Loucy (cell line): Measurements from ENCODE around the gene GAS2L2.

Experiments used
- H2AFZ ChIP-seq: fragments of 200-600 bp; sonication (generic); 2 replicates; pipeline ENCODE4 v1.6.0; 2016; ENCODE audit warnings: antibody characterized with exemption, mild to moderate bottlenecking, low read length, moderate library complexity
- H3F3A ChIP-seq: fragments of 200-600 bp; 2 replicates; pipeline ENCODE4 v1.6.0; 2016; ENCODE audit warnings: antibody characterized with exemption, low read depth, mild to moderate bottlenecking
- H3K27me3 ChIP-seq: fragments of 200-600 bp; sonication (generic); 2 replicates; pipeline ENCODE4 v1.6.1; 2014; ENCODE audit warnings: low read length, mild to moderate bottlenecking; ENCODE audit not compliant: insufficient read depth, poor library complexity, severe bottlenecking
- H3K36me3 ChIP-seq: fragments of 200-600 bp; sonication (generic); 2 replicates; pipeline ENCODE4 v1.6.1; 2016; ENCODE audit warnings: low read length; ENCODE audit not compliant: insufficient read depth
- H3K4me1 ChIP-seq: fragments of 200-600 bp; sonication (generic); 2 replicates; pipeline ENCODE4 v1.5.1; 2014; ENCODE audit warnings: low read length, mild to moderate bottlenecking; ENCODE audit not compliant: insufficient read depth, poor library complexity, severe bottlenecking
- H3K4me2 ChIP-seq: fragments of 200-600 bp; sonication (generic); 2 replicates; pipeline ENCODE4 v1.6.0; 2014; ENCODE audit warnings: antibody characterized with exemption, low read length, low read depth, mild to moderate bottlenecking; ENCODE audit not compliant: poor library complexity, severe bottlenecking
- H3K4me3 ChIP-seq: fragments of 200-600 bp; sonication (generic); 2 replicates; pipeline ENCODE4 v1.5.1; 2014; ENCODE audit warnings: low read length, mild to moderate bottlenecking, mixed read lengths; ENCODE audit not compliant: poor library complexity, severe bottlenecking
- H3K79me2 ChIP-seq: fragments of 200-600 bp; sonication (generic); 2 replicates; pipeline ENCODE4 v1.6.1; 2014; ENCODE audit warnings: low read length; ENCODE audit not compliant: insufficient read depth
- H3K9ac ChIP-seq: fragments of 200-600 bp; sonication (generic); 2 replicates; pipeline ENCODE4 v1.6.0; 2014; ENCODE audit warnings: mild to moderate bottlenecking, low read depth, low read length, moderate library complexity; ENCODE audit not compliant: poor library complexity, severe bottlenecking
- H3K9me2 ChIP-seq: fragments of 200-600 bp; sonication (generic); replicated peaks from 2 replicates; pipeline ENCODE4 v1.6.1; 2016; ENCODE audit warnings: low read depth, low read length, mixed read lengths
- H3K9me3 ChIP-seq: fragments of 200-600 bp; sonication (generic); 2 replicates; pipeline ENCODE4 v1.6.1; 2014; ENCODE audit warnings: mild to moderate bottlenecking, antibody characterized with exemption, low read length, low read depth; ENCODE audit not compliant: insufficient read depth
- H4K20me1 ChIP-seq: fragments of 200-600 bp; sonication (generic); 2 replicates; pipeline ENCODE4 v1.6.0; 2014; ENCODE audit warnings: antibody characterized with exemption, low read length, mild to moderate bottlenecking; ENCODE audit not compliant: insufficient read depth, poor library complexity, severe bottlenecking
- CTCF ChIP-seq: fragments of 200-600 bp; sonication (generic); conservative IDR thresholded peaks from 2 replicates; pipeline ENCODE4 v1.5.1; 2014; ENCODE audit warnings: mild to moderate bottlenecking, antibody characterized with exemption, low read length
- EZH2phosphoT487 ChIP-seq: fragments of 200-600 bp; IDR thresholded peaks from 2 replicates; pipeline ENCODE4 v1.6.1; 2018; ENCODE audit warnings: antibody characterized with exemption, mild to moderate bottlenecking, moderate library complexity, borderline replicate concordance

Gene GAS2L2

GRCh38 chr17:35750526-35751395, 2.3 kb downstream of the GAS2L2 start:
- no peak overlapping the region for H3K4me3 ChIP-seq
- H4K20me1 ChIP-seq, result no peaks in the 10 kb centered on the region
- H3K27me3 ChIP-seq, result no peaks in the 10 kb centered on the region
- H2AFZ ChIP-seq, result no peak overlapping the region
- no peaks in the 10 kb centered on the region for H3K79me2 ChIP-seq
- no peaks in the 10 kb centered on the region for H3K9me3 ChIP-seq
- TF ChIP-seq EZH2phosphoT487 (no peak), CTCF (no peak)
- no peaks in the 10 kb centered on the region for H3K9me2 ChIP-seq
- peak overlapping the region; percentile 70 for H3K4me2 ChIP-seq
- no peaks in the 10 kb centered on the region for H3K36me3 ChIP-seq
- H3K9ac ChIP-seq, result no peak overlapping the region
- H3K4me1 ChIP-seq, result peaks cover 3% of the 10 kb centered on the region
- H3F3A ChIP-seq, result no peaks in the 10 kb centered on the region

DNA sequence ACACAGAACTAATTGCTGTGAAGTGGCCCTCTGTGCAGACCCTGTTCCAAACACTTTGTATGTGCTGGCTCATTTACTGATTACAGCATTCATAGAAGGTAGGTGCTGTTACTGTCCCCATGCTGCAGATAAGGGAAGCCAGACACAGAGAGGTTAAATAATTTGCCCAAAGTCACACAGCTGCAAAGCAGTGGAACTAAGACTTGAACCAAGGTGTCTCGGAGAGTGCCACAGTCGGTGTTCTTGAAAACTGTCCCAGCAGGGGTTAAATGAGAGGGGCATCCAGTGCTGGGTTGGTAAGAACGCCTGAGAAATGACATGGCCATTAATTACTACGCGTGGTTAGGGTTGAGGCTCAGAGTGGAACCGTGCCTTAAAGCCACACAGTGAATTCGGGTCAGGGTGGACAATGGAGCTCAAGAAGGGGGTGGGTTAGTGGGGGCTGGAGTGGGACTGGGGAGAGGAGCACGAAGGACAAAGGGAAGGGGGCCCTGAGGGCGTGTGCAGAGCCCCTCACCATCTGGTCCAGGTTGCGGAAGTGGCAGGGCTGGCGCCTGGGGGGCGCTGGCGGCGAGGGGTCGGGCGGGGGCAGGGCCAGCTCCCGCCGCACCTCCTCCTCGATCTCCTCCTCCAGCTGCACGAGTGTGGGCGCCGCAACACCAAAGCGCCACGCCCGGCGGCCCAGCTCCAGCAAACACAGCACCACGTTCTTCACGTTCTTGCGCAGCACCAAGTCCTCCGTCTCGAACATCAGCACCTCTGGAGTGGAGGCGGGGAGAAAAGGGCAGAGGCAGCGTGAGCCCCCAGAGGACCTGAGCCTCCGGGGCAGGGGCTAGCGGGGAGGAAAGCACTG, 3.3 kb downstream of the GAS2L2 start:
- Histone ChIP-seq H3K27me3 (no peaks in the 10 kb centered on the region), H3K9ac (no peak overlapping the region), H2AFZ (peak overlapping the region; percentile 80)

GRCh38 chr17:35748979-35749378, 4.1 kb downstream of the GAS2L2 start:
- Histone ChIP-seq H2AFZ (no peak overlapping the region), H3F3A (no peaks in the 10 kb centered on the region), H3K9ac (no peak overlapping the region), H3K9me2 (no peaks in the 10 kb centered on the region), H3K79me2 (no peaks in the 10 kb centered on the region), H3K9me3 (no peaks in the 10 kb centered on the region), H3K27me3 (no peaks in the 10 kb centered on the region), H3K4me2 (no peak overlapping the region), H4K20me1 (no peaks in the 10 kb centered on the region), H3K36me3 (no peaks in the 10 kb centered on the region), H3K4me1 (peaks cover 3% of the 10 kb centered on the region), H3K4me3 (no peak overlapping the region)
- TF ChIP-seq CTCF, result no peak
- TF ChIP-seq EZH2phosphoT487, result no peak

More for the DNA sequence above, 3.3 kb downstream of the GAS2L2 start:
- no peaks in the 10 kb centered on the region for H3F3A ChIP-seq
- H3K9me3 ChIP-seq, result no peaks in the 10 kb centered on the region
- no peaks in the 10 kb centered on the region for H3K9me2 ChIP-seq
- no peaks in the 10 kb centered on the region for H3K36me3 ChIP-seq
- H3K79me2 ChIP-seq, result no peaks in the 10 kb centered on the region
- H3K4me3 ChIP-seq, result peak overlapping the region; percentile 59
- TF ChIP-seq CTCF (0 out of 2 replicates have a peak, but pooled peaks have one; percentile 6), EZH2phosphoT487 (no peak)
- H3K4me1 ChIP-seq, result peaks cover 3% of the 10 kb centered on the region
- H3K4me2 ChIP-seq, result peak overlapping the region; percentile 70
- no peaks in the 10 kb centered on the region for H4K20me1 ChIP-seq
